NT2/D1 (cell line): ENCODE data around the gene CRTAP.

Experiments used
- YY1 ChIP-seq: IDR thresholded peaks from 2 replicates; pipeline ENCODE4 v1.6.1; 2011; ENCODE audit not compliant: insufficient read length, insufficient read depth
- ZNF274 ChIP-seq: IDR thresholded peaks from 2 replicates; pipeline ENCODE4 v1.6.1; 2011; ENCODE audit warnings: mild to moderate bottlenecking, low read depth, low read length

DNA sequence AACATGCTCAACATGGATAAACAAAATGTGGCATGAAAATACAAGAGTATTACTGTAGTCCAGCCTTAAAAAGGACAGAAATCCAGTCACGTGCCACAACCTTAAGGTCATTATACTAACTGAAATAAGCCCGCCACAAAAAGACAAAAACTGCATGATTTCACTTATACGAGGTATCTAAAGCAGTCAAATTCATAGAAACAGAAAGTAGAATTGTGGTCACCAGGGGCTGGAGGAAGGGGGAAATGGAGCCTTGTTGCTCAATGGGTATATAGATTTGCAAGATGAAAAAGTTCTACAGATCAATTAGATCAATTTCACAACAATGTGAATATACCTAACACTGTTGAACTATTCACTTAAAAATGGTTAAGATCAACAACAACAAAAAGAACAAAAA lies 24.3 kb upstream of the CRTAP start:
- TF ChIP-seq YY1 = no peak
- no peak for TF ChIP-seq ZNF274
